WTC11 (cell line): ENCODE data around the gene NEK6.

ENCODE experiments used
- CREB1 ChIP-seq: sonication (generic); formaldehyde crosslinking; IDR thresholded peaks from 2 replicates; pipeline ENCODE4 v1.8.0; 2023; ENCODE audit warnings: mild to moderate bottlenecking, missing genetic modification reagents
- JUN ChIP-seq: sonication (generic); formaldehyde crosslinking; IDR thresholded peaks from 2 replicates; pipeline ENCODE4 v1.8.0; 2023; ENCODE audit warnings: mild to moderate bottlenecking, missing genetic modification reagents
- MXD4 ChIP-seq: fragments of 250-450 bp; sonication (Bioruptor Pico); IDR thresholded peaks from 2 replicates; pipeline ENCODE4 v1.8.0; 2021; ENCODE audit warnings: mild to moderate bottlenecking, moderate library complexity, borderline replicate concordance
- RORB ChIP-seq: fragments of 250-450 bp; sonication (Bioruptor Pico); IDR thresholded peaks from 2 replicates; pipeline ENCODE4 v1.9.0; 2021; ENCODE audit warnings: mild to moderate bottlenecking
- TCF7 ChIP-seq: sonication (generic); formaldehyde crosslinking; IDR thresholded peaks from 2 replicates; pipeline ENCODE4 v1.8.0; 2022; ENCODE audit warnings: mild to moderate bottlenecking, low read depth, missing genetic modification reagents, moderate library complexity
- ZBTB21 ChIP-seq: sonication (generic); formaldehyde crosslinking; IDR thresholded peaks from 2 replicates; pipeline ENCODE4 v1.8.1; 2023; ENCODE audit warnings: mild to moderate bottlenecking, missing genetic modification reagents, borderline replicate concordance
- ZNF138 ChIP-seq: sonication (generic); formaldehyde crosslinking; conservative IDR thresholded peaks from 2 replicates; pipeline ENCODE4 v1.8.1; 2022; ENCODE audit warnings: mild to moderate bottlenecking, moderate library complexity, missing genetic modification reagents
- TF ChIP-seq, protein P1 (sequence below): fragments of 200-600 bp; IDR thresholded peaks from 2 replicates; pipeline ENCODE4 v1.8.0; 2022; ENCODE audit warnings: antibody characterized with exemption
- TF ChIP-seq, protein P2 (sequence below): sonication (generic); formaldehyde crosslinking; IDR thresholded peaks from 2 replicates; pipeline ENCODE4 v1.8.1; 2023; ENCODE audit warnings: mild to moderate bottlenecking, missing genetic modification reagents, moderate library complexity
- TF ChIP-seq, protein P3 (sequence below): sonication (generic); formaldehyde crosslinking; IDR thresholded peaks from 2 replicates; pipeline ENCODE4 v1.8.1; 2022; ENCODE audit warnings: missing genetic modification reagents, borderline replicate concordance

GRCh38 chr9:124366476-124367220, 108.9 kb downstream of the NEK6 start:
- TF ChIP-seq, protein P1, sequence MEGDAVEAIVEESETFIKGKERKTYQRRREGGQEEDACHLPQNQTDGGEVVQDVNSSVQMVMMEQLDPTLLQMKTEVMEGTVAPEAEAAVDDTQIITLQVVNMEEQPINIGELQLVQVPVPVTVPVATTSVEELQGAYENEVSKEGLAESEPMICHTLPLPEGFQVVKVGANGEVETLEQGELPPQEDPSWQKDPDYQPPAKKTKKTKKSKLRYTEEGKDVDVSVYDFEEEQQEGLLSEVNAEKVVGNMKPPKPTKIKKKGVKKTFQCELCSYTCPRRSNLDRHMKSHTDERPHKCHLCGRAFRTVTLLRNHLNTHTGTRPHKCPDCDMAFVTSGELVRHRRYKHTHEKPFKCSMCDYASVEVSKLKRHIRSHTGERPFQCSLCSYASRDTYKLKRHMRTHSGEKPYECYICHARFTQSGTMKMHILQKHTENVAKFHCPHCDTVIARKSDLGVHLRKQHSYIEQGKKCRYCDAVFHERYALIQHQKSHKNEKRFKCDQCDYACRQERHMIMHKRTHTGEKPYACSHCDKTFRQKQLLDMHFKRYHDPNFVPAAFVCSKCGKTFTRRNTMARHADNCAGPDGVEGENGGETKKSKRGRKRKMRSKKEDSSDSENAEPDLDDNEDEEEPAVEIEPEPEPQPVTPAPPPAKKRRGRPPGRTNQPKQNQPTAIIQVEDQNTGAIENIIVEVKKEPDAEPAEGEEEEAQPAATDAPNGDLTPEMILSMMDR: no peak
- TF ChIP-seq JUN (CRISPR knock-in tag) (no peak), ZNF138 (CRISPR knock-in tag) (no peak), TCF7 (CRISPR knock-in tag) (no peak), ZBTB21 (CRISPR knock-in tag) (no peak), MXD4 (CRISPR knock-in tag) (no peak), CREB1 (CRISPR knock-in tag) (no peak), RORB (CRISPR knock-in tag) (no peak)
- TF ChIP-seq, protein P2, sequence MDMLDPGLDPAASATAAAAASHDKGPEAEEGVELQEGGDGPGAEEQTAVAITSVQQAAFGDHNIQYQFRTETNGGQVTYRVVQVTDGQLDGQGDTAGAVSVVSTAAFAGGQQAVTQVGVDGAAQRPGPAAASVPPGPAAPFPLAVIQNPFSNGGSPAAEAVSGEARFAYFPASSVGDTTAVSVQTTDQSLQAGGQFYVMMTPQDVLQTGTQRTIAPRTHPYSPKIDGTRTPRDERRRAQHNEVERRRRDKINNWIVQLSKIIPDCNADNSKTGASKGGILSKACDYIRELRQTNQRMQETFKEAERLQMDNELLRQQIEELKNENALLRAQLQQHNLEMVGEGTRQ (CRISPR knock-in tag): no peak
- TF ChIP-seq, protein P3, sequence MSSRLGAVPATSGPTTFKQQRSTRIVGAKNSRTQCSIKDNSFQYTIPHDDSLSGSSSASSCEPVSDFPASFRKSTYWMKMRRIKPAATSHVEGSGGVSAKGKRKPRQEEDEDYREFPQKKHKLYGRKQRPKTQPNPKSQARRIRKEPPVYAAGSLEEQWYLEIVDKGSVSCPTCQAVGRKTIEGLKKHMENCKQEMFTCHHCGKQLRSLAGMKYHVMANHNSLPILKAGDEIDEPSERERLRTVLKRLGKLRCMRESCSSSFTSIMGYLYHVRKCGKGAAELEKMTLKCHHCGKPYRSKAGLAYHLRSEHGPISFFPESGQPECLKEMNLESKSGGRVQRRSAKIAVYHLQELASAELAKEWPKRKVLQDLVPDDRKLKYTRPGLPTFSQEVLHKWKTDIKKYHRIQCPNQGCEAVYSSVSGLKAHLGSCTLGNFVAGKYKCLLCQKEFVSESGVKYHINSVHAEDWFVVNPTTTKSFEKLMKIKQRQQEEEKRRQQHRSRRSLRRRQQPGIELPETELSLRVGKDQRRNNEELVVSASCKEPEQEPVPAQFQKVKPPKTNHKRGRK (CRISPR knock-in tag): no peak
